ENCODE data around the gene PHEX.
"Not testable (repeated sequence)": the region's sequence is repeated elsewhere in the genome, so short reads cannot be mapped to it uniquely, and the experiment has no call there.

Gene PHEX

DNA sequence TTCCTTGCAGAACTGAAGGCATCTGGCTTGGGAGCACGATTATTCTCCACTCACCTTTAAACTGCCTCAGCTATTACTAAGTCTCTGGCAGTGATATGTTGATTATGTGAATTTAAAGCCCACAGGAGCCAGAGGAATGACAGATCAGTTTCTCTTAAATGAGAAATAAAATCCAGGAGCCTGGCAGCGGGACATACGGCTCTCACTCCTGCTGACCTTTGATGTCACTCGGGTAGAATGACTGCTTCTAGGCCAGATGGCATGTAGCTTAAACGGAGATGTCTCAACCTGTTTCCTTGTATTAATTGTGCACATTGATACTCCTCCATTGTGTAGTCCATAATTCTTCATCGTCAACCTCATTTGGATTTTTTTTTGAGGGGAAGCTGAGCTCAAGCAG lies 236.6 kb downstream of the PHEX start:
- FAIRE-seq = no peak

DNA sequence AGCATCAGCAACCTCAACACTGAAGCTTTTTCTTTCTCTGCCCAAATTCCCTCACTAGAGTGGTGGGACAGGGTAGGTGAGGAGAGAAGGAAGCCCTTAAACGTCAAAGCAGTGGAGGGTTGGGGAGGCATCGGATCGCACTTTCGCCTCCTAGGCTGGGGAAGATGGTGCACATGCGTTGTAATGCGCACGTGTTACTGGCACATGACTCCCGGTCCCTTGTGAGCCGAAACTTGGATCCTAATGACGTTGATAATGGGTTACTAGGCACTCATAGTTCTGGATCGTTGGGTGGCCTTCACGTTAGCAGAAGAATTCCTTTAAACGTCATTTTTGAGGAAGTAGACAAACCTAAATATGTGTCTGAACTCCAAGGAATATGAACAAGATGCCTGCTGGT lies 240.5 kb downstream of the PHEX start, which contains the start of gene CBLL2:
Gene CBLL2 (plus strand): TSS at position 301 of the 400 bp plus-strand sequence. CDS start 79 bp downstream, at position 380.
- FAIRE-seq = no peak

DNA sequence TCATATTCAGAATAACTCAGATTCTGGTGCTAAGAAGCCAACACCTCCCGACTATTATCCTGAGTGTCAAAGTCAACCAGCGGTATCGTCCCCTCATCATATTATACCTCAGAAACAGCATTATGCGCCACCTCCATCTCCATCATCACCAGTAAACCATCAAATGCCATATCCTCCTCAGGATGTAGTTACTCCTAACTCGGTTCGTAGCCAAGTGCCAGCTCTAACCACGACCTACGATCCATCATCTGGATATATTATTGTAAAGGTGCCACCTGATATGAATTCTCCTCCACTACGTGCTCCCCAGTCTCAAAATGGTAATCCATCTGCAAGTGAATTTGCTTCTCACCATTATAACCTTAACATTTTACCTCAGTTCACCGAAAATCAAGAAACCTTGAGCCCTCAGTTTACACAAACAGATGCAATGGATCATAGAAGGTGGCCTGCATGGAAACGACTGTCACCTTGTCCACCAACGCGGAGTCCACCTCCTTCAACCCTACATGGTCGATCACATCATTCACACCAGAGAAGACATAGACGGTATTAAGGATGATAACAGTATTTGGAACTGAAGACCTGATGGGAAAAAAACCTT lies 241.7 kb downstream of the PHEX start:
- FAIRE-seq = no peak

DNA sequence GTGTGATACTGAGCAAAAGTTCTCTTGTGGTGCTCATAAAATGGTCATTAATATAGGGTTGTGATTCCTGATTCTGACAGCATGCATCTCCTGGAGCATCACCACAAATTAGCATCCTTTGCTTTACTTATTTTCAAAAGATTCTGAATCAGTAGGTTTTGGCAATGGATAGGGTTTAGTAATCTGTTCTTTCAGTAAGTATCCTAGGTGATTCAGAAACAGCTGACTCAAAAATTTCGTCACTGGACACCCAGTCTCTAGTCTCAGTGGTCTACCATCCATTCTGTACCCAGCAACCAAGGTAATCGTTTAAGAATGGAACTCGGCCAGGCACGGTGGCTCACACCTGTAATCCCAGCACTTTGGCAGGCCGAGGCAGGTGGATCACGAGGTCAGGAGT lies 244.7 kb downstream of the PHEX start:
- no peak for FAIRE-seq

DNA sequence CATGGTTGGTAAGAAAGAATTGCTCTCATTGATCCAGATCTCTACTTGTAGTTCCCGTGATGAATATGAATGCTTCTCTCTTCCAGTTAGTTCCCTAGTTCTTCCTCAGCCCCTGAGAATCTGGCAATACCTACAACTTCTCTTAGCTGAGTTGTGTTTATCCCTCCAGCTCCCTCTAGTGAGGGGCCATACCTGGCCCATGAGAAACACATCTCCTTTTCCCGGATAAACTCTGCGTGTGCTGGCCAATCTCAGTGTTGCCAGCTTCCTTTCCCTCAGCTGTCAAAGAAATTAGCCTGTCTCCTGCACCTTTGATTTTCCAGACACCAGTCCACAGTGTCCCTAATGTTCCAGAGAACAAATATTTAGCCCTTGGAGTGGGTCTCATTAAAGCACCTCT lies 246.2 kb downstream of the PHEX start:
- no peak for FAIRE-seq

DNA sequence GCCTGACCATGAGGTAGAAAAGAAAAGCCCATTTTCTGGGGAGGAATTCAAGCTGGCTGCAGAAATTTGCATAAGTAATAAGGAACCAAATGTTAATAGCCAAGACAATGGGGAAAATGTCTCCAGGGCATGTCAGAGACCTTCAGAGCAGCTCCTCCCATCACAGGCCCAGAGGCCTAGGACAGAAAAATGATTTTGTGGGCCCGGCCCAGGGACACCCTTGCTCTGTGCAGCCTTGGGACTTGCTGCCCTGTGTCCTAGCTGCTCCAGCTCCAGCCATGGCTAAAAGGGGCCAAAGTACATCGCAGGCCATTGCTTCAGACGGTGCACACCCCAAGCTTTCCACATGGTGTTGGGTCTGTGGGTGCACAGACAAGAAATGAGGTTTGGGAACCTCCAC lies 257.1 kb downstream of the PHEX start:
- FAIRE-seq = not testable (repeated sequence)

DNA sequence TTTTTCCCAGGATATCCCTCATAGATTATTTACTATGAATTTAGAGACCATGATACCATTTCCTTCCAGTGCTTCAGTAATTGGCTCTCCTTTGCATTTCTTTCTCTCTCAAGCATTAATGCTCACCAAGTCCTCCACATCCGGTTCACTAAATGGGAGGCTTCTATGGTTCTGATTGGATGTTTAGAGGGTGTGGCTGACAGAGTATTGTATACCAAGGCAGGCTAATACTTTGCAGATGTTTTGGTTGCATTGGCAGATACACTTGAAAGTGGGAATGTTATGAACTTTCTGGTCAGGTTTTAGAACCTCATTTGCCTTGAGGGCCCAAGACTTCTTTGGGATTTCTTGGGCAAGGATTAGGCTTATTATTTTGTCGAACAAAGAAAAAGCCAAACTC lies 264.7 kb downstream of the PHEX start:
- FAIRE-seq = no peak

DNA sequence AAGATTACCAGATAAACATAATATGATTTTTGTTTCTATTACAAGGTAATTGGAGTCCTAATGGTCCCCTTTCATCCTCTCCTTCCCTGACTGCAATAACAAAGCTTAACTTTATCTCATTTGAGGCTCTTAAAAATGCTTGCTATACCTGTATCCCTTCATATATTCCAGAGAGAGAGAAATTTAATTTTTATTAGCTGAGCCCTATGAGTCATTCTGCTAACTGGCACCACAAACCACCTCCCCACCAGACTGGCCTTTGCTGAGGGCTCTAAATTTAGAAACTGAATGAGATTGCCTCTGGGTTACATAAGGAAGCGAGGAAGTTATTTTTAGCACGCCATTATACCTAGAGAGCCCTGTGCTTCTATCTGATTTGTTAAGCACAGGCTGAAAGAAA lies 268.0 kb downstream of the PHEX start:
- no peak for FAIRE-seq
